Measurements from ENCODE around the gene CTSZ. TPM values are rescaled to one million over a fixed set of nuclear protein-coding genes. Genes with fewer than 3 reads are reported as not detected.
"Not testable (repeated sequence)": the region's sequence is repeated elsewhere in the genome, so short reads cannot be mapped to it uniquely, and the experiment has no call there.

The CTSZ gene
- total RNA-seq, 1 experiment from 2014 or later = 19.7 TPM

GRCh38 chr20:59013031-59013951 is 6.2 kb upstream of the CTSZ start:
- DNase-seq = no peak
- Histone ChIP-seq H3K4me3 (ENCODE audit: insufficient read depth, low read depth, low read length) (no peak overlapping the region), H3K36me3 (replicated peaks; ENCODE audit: control insufficient read depth, insufficient read depth, low read length) (no peaks in the 10 kb centered on the region), H3K27me3 (ENCODE audit: control insufficient read depth, insufficient read depth, low read length) (peaks cover 6% of the 10 kb centered on the region)

- H3K36me3 ChIP-seq (replicated peaks; ENCODE audit: control insufficient read depth, insufficient read depth, low read length); DNase-seq; H3K4me3 ChIP-seq (ENCODE audit: insufficient read depth, low read depth, low read length): not testable (repeated sequence)
- peaks cover 13% of the 10 kb centered on the region for H3K27me3 ChIP-seq (ENCODE audit: control insufficient read depth, insufficient read depth, low read length)
These were observed 4.8 kb upstream of the CTSZ start for GRCh38 chr20:59011874-59012157.

GRCh38 chr20:59010995-59011873 is 4.2 kb upstream of the CTSZ start:
- Histone ChIP-seq H3K27me3 (ENCODE audit: control insufficient read depth, insufficient read depth, low read length) (peaks cover 17% of the 10 kb centered on the region), H3K4me3 (ENCODE audit: insufficient read depth, low read depth, low read length) (no peak overlapping the region), H3K36me3 (replicated peaks; ENCODE audit: control insufficient read depth, insufficient read depth, low read length) (no peaks in the 10 kb centered on the region)
- peak; percentile 22 for DNase-seq

- DNase-seq = no peak
These were observed 3.4 kb upstream of the CTSZ start for GRCh38 chr20:59010321-59010994.

GRCh38 chr20:59008715-59009336 is 1.8 kb upstream of the CTSZ start:
- DNase-seq = no peak
- H3K27me3 ChIP-seq (ENCODE audit: control insufficient read depth, insufficient read depth, low read length) = peaks cover 21% of the 10 kb centered on the region
- H3K36me3 ChIP-seq (replicated peaks; ENCODE audit: control insufficient read depth, insufficient read depth, low read length) = no peaks in the 10 kb centered on the region
- H3K4me3 ChIP-seq (ENCODE audit: insufficient read depth, low read depth, low read length) = no peak overlapping the region

More at GRCh38 chr20:59010321-59010994, 3.4 kb upstream of the CTSZ start:
- no peak overlapping the region for H3K4me3 ChIP-seq (ENCODE audit: insufficient read depth, low read depth, low read length)
- H3K27me3 ChIP-seq (ENCODE audit: control insufficient read depth, insufficient read depth, low read length) = peaks cover 21% of the 10 kb centered on the region
- H3K36me3 ChIP-seq (replicated peaks; ENCODE audit: control insufficient read depth, insufficient read depth, low read length) = no peaks in the 10 kb centered on the region

- peak overlapping the region; percentile 30 for H3K4me3 ChIP-seq (ENCODE audit: insufficient read depth, low read depth, low read length)
- no peak for DNase-seq
These were observed 834 bp upstream of the CTSZ start for GRCh38 chr20:59007665-59008511.

GRCh38 chr20:59006167-59006863 is 739 bp downstream of the CTSZ start:
- peak overlapping the region; percentile 52 for H3K4me3 ChIP-seq (ENCODE audit: insufficient read depth, low read depth, low read length)
- no peaks in the 10 kb centered on the region for H3K36me3 ChIP-seq (replicated peaks; ENCODE audit: control insufficient read depth, insufficient read depth, low read length)
- H3K27me3 ChIP-seq (ENCODE audit: control insufficient read depth, insufficient read depth, low read length) = peaks cover 19% of the 10 kb centered on the region; the same call in 1 of the 2 replicates
- DNase-seq = peak; percentile 76

More at GRCh38 chr20:59007665-59008511, 834 bp upstream of the CTSZ start:
- Histone ChIP-seq H3K36me3 (replicated peaks; ENCODE audit: control insufficient read depth, insufficient read depth, low read length) (no peaks in the 10 kb centered on the region), H3K27me3 (ENCODE audit: control insufficient read depth, insufficient read depth, low read length) (peaks cover 19% of the 10 kb centered on the region; the same call in 1 of the 2 replicates)

- Histone ChIP-seq H3K36me3 (replicated peaks; ENCODE audit: control insufficient read depth, insufficient read depth, low read length) (no peaks in the 10 kb centered on the region), H3K27me3 (ENCODE audit: control insufficient read depth, insufficient read depth, low read length) (peaks cover 19% of the 10 kb centered on the region; the same call in 1 of the 2 replicates), H3K4me3 (ENCODE audit: insufficient read depth, low read depth, low read length) (no peak overlapping the region)
- peak; percentile 39 for DNase-seq
These were observed 1.4 kb downstream of the CTSZ start for GRCh38 chr20:59005523-59006166.

- peaks cover 19% of the 10 kb centered on the region; the same call in 1 of the 2 replicates for H3K27me3 ChIP-seq (ENCODE audit: control insufficient read depth, insufficient read depth, low read length)
- peak; percentile 37 for DNase-seq
- no peaks in the 10 kb centered on the region for H3K36me3 ChIP-seq (replicated peaks; ENCODE audit: control insufficient read depth, insufficient read depth, low read length)
- H3K4me3 ChIP-seq (ENCODE audit: insufficient read depth, low read depth, low read length) = no peak overlapping the region
These were observed 2.1 kb downstream of the CTSZ start for GRCh38 chr20:59004763-59005522.

- Histone ChIP-seq H3K27me3 (ENCODE audit: control insufficient read depth, insufficient read depth, low read length) (peaks cover 19% of the 10 kb centered on the region; the same call in 1 of the 2 replicates), H3K4me3 (ENCODE audit: insufficient read depth, low read depth, low read length) (no peak overlapping the region), H3K36me3 (replicated peaks; ENCODE audit: control insufficient read depth, insufficient read depth, low read length) (no peaks in the 10 kb centered on the region)
- no peak for DNase-seq
These were observed 2.6 kb downstream of the CTSZ start for GRCh38 chr20:59004493-59004762.

- peak; percentile 43 for DNase-seq
- Histone ChIP-seq H3K36me3 (replicated peaks; ENCODE audit: control insufficient read depth, insufficient read depth, low read length) (no peaks in the 10 kb centered on the region), H3K4me3 (ENCODE audit: insufficient read depth, low read depth, low read length) (no peak overlapping the region), H3K27me3 (ENCODE audit: control insufficient read depth, insufficient read depth, low read length) (peaks cover 19% of the 10 kb centered on the region; the same call in 1 of the 2 replicates)
These were observed 3.1 kb downstream of the CTSZ start for GRCh38 chr20:59003836-59004492.
